Measurements from ENCODE around the gene WDR18. TPM values are rescaled to one million over a fixed set of nuclear protein-coding genes. Genes with fewer than 3 reads are reported as not detected.
A peak's percentile ranks its signal among the peaks of the same experiment; 100 is the strongest.
"Not testable (repeated sequence)": the region's sequence is repeated elsewhere in the genome, so short reads cannot be mapped to it uniquely, and the experiment has no call there.

WDR18 gene
- total and polyA plus RNA-seq, 2 experiments from 2014 or later, result 143 to 241 TPM

GRCh38 chr19:955803-956765 lies 28.1 kb upstream of the WDR18 start:
- peak in 1 of 2 donors; percentile 17 for DNase-seq (ENCODE audit: low read depth in 1 of 2, low spot score in 1 of 2)

GRCh38 chr19:956766-957440 lies 27.2 kb upstream of the WDR18 start:
- no peaks in the 10 kb centered on the region for H3K36me3 ChIP-seq
- H3K9me3 ChIP-seq (ENCODE audit: low read depth), result no peaks in the 10 kb centered on the region
- no peak for TF ChIP-seq CTCF (IDR thresholded peaks at IDR 0.05; ENCODE audit: low read depth, low read length)
- peaks cover 50% of the 10 kb centered on the region for H3K4me1 ChIP-seq (ENCODE audit: low read depth)
- H3K27me3 ChIP-seq, result no peaks in the 10 kb centered on the region
- peak overlapping the region; percentile 91 for H3K27ac ChIP-seq
- no peak overlapping the region for H3K4me3 ChIP-seq
- DNase-seq (ENCODE audit: low read depth in 1 of 2, low spot score in 1 of 2), result peak; percentile 18 to 33

More at GRCh38 chr19:955803-956765, 28.1 kb upstream of the WDR18 start:
- H3K36me3 ChIP-seq, result no peaks in the 10 kb centered on the region
- H3K4me1 ChIP-seq (ENCODE audit: low read depth), result peaks cover 46% of the 10 kb centered on the region
- H3K9me3 ChIP-seq (ENCODE audit: low read depth), result no peaks in the 10 kb centered on the region
- TF ChIP-seq CTCF (IDR thresholded peaks at IDR 0.05; ENCODE audit: low read depth, low read length), result no peak
- no peak overlapping the region for H3K4me3 ChIP-seq
- peak overlapping the region; percentile 91 for H3K27ac ChIP-seq
- H3K27me3 ChIP-seq, result no peaks in the 10 kb centered on the region

- not testable (repeated sequence) for H3K27me3 ChIP-seq; H3K36me3 ChIP-seq; H3K4me3 ChIP-seq; DNase-seq (ENCODE audit: low read depth in 1 of 2, low spot score in 1 of 2); H3K9me3 ChIP-seq (ENCODE audit: low read depth)
- peaks cover 51% of the 10 kb centered on the region for H3K4me1 ChIP-seq (ENCODE audit: low read depth)
- H3K27ac ChIP-seq, result peak overlapping the region; percentile 91
These were observed 26.6 kb upstream of the WDR18 start for GRCh38 chr19:957578-957977.

GRCh38 chr19:958967-959855 lies 24.9 kb upstream of the WDR18 start:
- peak in 1 of 2 donors; percentile 35 for DNase-seq (ENCODE audit: low read depth in 1 of 2, low spot score in 1 of 2)
- H3K27me3 ChIP-seq, result no peaks in the 10 kb centered on the region
- H3K4me3 ChIP-seq, result no peak overlapping the region

GRCh38 chr19:960020-960419 lies 24.1 kb upstream of the WDR18 start:
- Histone ChIP-seq H3K36me3 (peaks cover 7% of the 10 kb centered on the region), H3K27ac (peak overlapping the region; percentile 81), H3K9me3 (ENCODE audit: low read depth) (no peaks in the 10 kb centered on the region), H3K27me3 (no peaks in the 10 kb centered on the region), H3K4me1 (ENCODE audit: low read depth) (peaks cover 28% of the 10 kb centered on the region), H3K4me3 (no peak overlapping the region)
- DNase-seq (ENCODE audit: low read depth in 1 of 2, low spot score in 1 of 2), result peak in 1 of 2 donors; percentile 39
- no peak for TF ChIP-seq CTCF (IDR thresholded peaks at IDR 0.05; ENCODE audit: low read depth, low read length)

More at GRCh38 chr19:958967-959855, 24.9 kb upstream of the WDR18 start:
- peak overlapping the region; percentile 81 for H3K27ac ChIP-seq
- no peak for TF ChIP-seq CTCF (IDR thresholded peaks at IDR 0.05; ENCODE audit: low read depth, low read length)
- H3K36me3 ChIP-seq, result peaks cover 2% of the 10 kb centered on the region
- H3K4me1 ChIP-seq (ENCODE audit: low read depth), result peaks cover 36% of the 10 kb centered on the region
- H3K9me3 ChIP-seq (ENCODE audit: low read depth), result no peaks in the 10 kb centered on the region

Measured in cardiac muscle cell (in vitro differentiated cells and primary cell).